ENCODE data around the gene SFMBT1. TPM values are rescaled to one million over a fixed set of nuclear protein-coding genes. Genes with fewer than 3 reads are reported as not detected.

Gene SFMBT1
- total and polyA plus RNA-seq, 2 experiments from 2014 or later: 5.3 to 24.0 TPM

GRCh38 chr3:53038679-53039375 lies 7.0 kb downstream of the SFMBT1 start:
- Histone ChIP-seq H3K4me1 (ENCODE audit: insufficient read depth) (peaks cover 28% of the 10 kb centered on the region), H3K79me2 (replicated peaks; ENCODE audit: insufficient read depth) (peaks cover 77% of the 10 kb centered on the region), H3K27me3 (ENCODE audit: insufficient read depth) (peaks cover 6% of the 10 kb centered on the region), H3K4me2 (no peak overlapping the region), H3F3A (replicated peaks; ENCODE audit: low read depth) (peaks cover 3% of the 10 kb centered on the region), H3K9me2 (ENCODE audit: insufficient read depth) (0 out of 2 replicates have a peak, but pooled peaks cover 6% of the 10 kb centered on the region), H3K27ac (ENCODE audit: low read depth) (no peak overlapping the region), H2AFZ (no peak overlapping the region), H3K4me3 (no peak overlapping the region), H4K20me1 (replicated peaks; ENCODE audit: insufficient read depth) (peaks cover 4% of the 10 kb centered on the region), H3K36me3 (ENCODE audit: insufficient read depth) (no peaks in the 10 kb centered on the region)
- H3K36me3 Mint-ChIP-seq (ENCODE audit: low read depth): no peaks in the 10 kb centered on the region
- no peak for ATAC-seq
- H3K27ac Mint-ChIP-seq: no peak overlapping the region
- H3K9me3 Mint-ChIP-seq: no peaks in the 10 kb centered on the region
- H3K4me1 Mint-ChIP-seq: peaks cover 37% of the 10 kb centered on the region
- TF ChIP-seq JUNB (IDR thresholded peaks at IDR 0.05; ENCODE audit: unreplicated experiment) (no peak), STAT1 (IDR thresholded peaks at IDR 0.05; ENCODE audit: unreplicated experiment) (no peak), EZH2 (IDR thresholded peaks at IDR 0.05; ENCODE audit: low read depth, unreplicated experiment) (no peak)
- TF ChIP-seq, protein P1, sequence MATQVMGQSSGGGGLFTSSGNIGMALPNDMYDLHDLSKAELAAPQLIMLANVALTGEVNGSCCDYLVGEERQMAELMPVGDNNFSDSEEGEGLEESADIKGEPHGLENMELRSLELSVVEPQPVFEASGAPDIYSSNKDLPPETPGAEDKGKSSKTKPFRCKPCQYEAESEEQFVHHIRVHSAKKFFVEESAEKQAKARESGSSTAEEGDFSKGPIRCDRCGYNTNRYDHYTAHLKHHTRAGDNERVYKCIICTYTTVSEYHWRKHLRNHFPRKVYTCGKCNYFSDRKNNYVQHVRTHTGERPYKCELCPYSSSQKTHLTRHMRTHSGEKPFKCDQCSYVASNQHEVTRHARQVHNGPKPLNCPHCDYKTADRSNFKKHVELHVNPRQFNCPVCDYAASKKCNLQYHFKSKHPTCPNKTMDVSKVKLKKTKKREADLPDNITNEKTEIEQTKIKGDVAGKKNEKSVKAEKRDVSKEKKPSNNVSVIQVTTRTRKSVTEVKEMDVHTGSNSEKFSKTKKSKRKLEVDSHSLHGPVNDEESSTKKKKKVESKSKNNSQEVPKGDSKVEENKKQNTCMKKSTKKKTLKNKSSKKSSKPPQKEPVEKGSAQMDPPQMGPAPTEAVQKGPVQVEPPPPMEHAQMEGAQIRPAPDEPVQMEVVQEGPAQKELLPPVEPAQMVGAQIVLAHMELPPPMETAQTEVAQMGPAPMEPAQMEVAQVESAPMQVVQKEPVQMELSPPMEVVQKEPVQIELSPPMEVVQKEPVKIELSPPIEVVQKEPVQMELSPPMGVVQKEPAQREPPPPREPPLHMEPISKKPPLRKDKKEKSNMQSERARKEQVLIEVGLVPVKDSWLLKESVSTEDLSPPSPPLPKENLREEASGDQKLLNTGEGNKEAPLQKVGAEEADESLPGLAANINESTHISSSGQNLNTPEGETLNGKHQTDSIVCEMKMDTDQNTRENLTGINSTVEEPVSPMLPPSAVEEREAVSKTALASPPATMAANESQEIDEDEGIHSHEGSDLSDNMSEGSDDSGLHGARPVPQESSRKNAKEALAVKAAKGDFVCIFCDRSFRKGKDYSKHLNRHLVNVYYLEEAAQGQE (IDR thresholded peaks at IDR 0.05; ENCODE audit: unreplicated experiment): no peak
- TF ChIP-seq, protein P2, sequence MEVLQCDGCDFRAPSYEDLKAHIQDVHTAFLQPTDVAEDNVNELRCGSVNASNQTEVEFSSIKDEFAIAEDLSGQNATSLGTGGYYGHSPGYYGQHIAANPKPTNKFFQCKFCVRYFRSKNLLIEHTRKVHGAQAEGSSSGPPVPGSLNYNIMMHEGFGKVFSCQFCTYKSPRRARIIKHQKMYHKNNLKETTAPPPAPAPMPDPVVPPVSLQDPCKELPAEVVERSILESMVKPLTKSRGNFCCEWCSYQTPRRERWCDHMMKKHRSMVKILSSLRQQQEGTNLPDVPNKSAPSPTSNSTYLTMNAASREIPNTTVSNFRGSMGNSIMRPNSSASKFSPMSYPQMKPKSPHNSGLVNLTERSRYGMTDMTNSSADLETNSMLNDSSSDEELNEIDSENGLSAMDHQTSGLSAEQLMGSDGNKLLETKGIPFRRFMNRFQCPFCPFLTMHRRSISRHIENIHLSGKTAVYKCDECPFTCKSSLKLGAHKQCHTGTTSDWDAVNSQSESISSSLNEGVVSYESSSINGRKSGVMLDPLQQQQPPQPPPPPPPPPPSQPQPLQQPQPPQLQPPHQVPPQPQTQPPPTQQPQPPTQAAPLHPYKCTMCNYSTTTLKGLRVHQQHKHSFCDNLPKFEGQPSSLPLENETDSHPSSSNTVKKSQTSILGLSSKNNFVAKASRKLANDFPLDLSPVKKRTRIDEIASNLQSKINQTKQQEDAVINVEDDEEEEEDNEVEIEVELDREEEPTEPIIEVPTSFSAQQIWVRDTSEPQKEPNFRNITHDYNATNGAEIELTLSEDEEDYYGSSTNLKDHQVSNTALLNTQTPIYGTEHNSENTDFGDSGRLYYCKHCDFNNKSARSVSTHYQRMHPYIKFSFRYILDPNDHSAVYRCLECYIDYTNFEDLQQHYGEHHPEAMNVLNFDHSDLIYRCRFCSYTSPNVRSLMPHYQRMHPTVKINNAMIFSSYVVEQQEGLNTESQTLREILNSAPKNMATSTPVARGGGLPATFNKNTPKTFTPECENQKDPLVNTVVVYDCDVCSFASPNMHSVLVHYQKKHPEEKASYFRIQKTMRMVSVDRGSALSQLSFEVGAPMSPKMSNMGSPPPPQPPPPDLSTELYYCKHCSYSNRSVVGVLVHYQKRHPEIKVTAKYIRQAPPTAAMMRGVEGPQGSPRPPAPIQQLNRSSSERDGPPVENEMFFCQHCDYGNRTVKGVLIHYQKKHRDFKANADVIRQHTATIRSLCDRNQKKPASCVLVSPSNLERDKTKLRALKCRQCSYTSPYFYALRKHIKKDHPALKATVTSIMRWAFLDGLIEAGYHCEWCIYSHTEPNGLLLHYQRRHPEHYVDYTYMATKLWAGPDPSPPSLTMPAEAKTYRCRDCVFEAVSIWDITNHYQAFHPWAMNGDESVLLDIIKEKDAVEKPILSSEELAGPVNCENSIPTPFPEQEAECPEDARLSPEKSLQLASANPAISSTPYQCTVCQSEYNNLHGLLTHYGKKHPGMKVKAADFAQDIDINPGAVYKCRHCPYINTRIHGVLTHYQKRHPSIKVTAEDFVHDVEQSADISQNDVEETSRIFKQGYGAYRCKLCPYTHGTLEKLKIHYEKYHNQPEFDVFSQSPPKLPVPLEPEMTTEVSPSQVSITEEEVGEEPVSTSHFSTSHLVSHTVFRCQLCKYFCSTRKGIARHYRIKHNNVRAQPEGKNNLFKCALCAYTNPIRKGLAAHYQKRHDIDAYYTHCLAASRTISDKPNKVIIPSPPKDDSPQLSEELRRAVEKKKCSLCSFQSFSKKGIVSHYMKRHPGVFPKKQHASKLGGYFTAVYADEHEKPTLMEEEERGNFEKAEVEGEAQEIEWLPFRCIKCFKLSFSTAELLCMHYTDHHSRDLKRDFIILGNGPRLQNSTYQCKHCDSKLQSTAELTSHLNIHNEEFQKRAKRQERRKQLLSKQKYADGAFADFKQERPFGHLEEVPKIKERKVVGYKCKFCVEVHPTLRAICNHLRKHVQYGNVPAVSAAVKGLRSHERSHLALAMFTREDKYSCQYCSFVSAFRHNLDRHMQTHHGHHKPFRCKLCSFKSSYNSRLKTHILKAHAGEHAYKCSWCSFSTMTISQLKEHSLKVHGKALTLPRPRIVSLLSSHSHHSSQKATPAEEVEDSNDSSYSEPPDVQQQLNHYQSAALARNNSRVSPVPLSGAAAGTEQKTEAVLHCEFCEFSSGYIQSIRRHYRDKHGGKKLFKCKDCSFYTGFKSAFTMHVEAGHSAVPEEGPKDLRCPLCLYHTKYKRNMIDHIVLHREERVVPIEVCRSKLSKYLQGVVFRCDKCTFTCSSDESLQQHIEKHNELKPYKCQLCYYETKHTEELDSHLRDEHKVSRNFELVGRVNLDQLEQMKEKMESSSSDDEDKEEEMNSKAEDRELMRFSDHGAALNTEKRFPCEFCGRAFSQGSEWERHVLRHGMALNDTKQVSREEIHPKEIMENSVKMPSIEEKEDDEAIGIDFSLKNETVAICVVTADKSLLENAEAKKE (CRISPR knock-in tag; IDR thresholded peaks at IDR 0.05): no peak
- no peak for DNase-seq (ENCODE audit: low spot score)
- no peaks in the 10 kb centered on the region for H3K27me3 Mint-ChIP-seq (ENCODE audit: insufficient read depth, low read depth, poor library complexity)
- H3K4me3 Mint-ChIP-seq: no peak overlapping the region

Measured in GM23338 (cell line).